DND-41 (cell line): ENCODE data around the gene OR5A2.

Experiments
- CTCF ChIP-seq: IDR thresholded peaks from 2 replicates; pipeline ENCODE4 v1.5.1; 2012; ENCODE audit warnings: borderline replicate concordance, low read length, moderate library complexity, mild to moderate bottlenecking; ENCODE audit not compliant: poor library complexity, severe bottlenecking; ENCODE audit errors: extremely low read depth
- EZH2 ChIP-seq: IDR thresholded peaks from 3 replicates; pipeline ENCODE4 v1.6.1; 2012; ENCODE audit warnings: borderline replicate concordance, low read depth, mild to moderate bottlenecking, moderate library complexity, low read length, inconsistent platforms; ENCODE audit not compliant: severe bottlenecking

- TF ChIP-seq CTCF (no peak), EZH2 (no peak)
These were observed 45.8 kb downstream of the OR5A2 start for GRCh38 chr11:59380263-59381059.
